Caco-2 (cell line): ENCODE data around the gene RAB6D. TPM values are rescaled to one million over a fixed set of nuclear protein-coding genes. Genes with fewer than 3 reads are reported as not detected.
"Not testable (repeated sequence)": the region's sequence is repeated elsewhere in the genome, so short reads cannot be mapped to it uniquely, and the experiment has no call there.

Source experiments
- BruUV-seq: library from RNA; stranded (reverse); fragments of 400-500 nt; replicated peaks from 2 replicates; lab custom pipeline; 2021; lab: Mats Ljungman, UMichigan
- CTCF ChIA-PET: fragments of 300-600 bp; sonication (Branson Sonifier 250); formaldehyde crosslinking; loops from one replicate; lab custom pipeline; 2022; ENCODE audit warnings: antibody characterized with exemption; lab: Charles Lee
- POLR2A ChIA-PET: fragments of 300-600 bp; sonication (Branson Sonifier 250); formaldehyde crosslinking; loops from one replicate; lab custom pipeline; 2022; ENCODE audit warnings: antibody characterized with exemption; lab: Charles Lee
- DNase-seq, 2 experiments: peaks; one replicate each; pipeline versions ENCODE4 v3.0.0 to v3.0.0-alpha.2; 2020 to 2022
- H3K27me3 ChIP-seq: replicated peaks from 2 replicates; pipeline ENCODE4 v1.6.0; 2011; ENCODE audit warnings: low read length; ENCODE audit not compliant: control insufficient read depth, insufficient read depth
- H3K36me3 ChIP-seq: 2 replicates; pipeline ENCODE4 v1.5.1; 2011; ENCODE audit warnings: low read length; ENCODE audit not compliant: control insufficient read depth, insufficient read depth
- H3K4me1 ChIP-seq: fragments of 250-450 bp; sonication (Bioruptor Pico); 2 replicates; pipeline ENCODE4 v1.5.1; 2020; ENCODE audit warnings: mild to moderate bottlenecking
- H3K4me3 ChIP-seq: 2 replicates; pipeline ENCODE4 v1.5.1; 2011; ENCODE audit warnings: low read depth, mild to moderate bottlenecking, control low read depth, low read length
- H3K9me3 ChIP-seq: fragments of 250-450 bp; sonication (Bioruptor Pico); 2 replicates; pipeline ENCODE4 v1.5.1; 2020; ENCODE audit warnings: mild to moderate bottlenecking, moderate library complexity
- H3K27ac Mint-ChIP-seq: one replicate; pipeline ENCODE4 v1.8.0; 2022; ENCODE audit warnings: mixed read lengths; ENCODE audit not compliant: unreplicated experiment
- H3K27me3 Mint-ChIP-seq: one replicate; pipeline ENCODE4 v1.8.0; 2022; ENCODE audit warnings: mixed read lengths; ENCODE audit not compliant: insufficient read depth, unreplicated experiment
- H3K36me3 Mint-ChIP-seq: one replicate; pipeline ENCODE4 v1.8.0; 2022; ENCODE audit warnings: mild to moderate bottlenecking, mixed read lengths; ENCODE audit not compliant: insufficient read depth, unreplicated experiment
- H3K4me1 Mint-ChIP-seq: one replicate; pipeline ENCODE4 v1.8.0; 2022; ENCODE audit warnings: low read depth, mixed read lengths; ENCODE audit not compliant: unreplicated experiment
- H3K4me3 Mint-ChIP-seq: one replicate; pipeline ENCODE4 v1.8.0; 2022; ENCODE audit warnings: mild to moderate bottlenecking, moderate library complexity, mixed read lengths; ENCODE audit not compliant: unreplicated experiment
- H3K9me3 Mint-ChIP-seq: one replicate; pipeline ENCODE4 v1.8.0; 2022; ENCODE audit warnings: mixed read lengths; ENCODE audit not compliant: unreplicated experiment
- CTCF ChIP-seq, 2 experiments: fragments of 200-600 bp in 1 of 2; IDR thresholded peaks; 1 replicate in 1 of 2; 2 replicates in 1 of 2; pipeline versions ENCODE4 v1.5.1 to v1.8.0; 2011 to 2022; ENCODE audit warnings: antibody characterized with exemption in 1 of 2, control low read depth in 1 of 2, inconsistent platforms in 1 of 2, low read depth in 1 of 2, low read length in 1 of 2, mild to moderate bottlenecking in 1 of 2, moderate library complexity in 1 of 2; ENCODE audit not compliant: insufficient read depth in 1 of 2, severe bottlenecking in 1 of 2, unreplicated experiment in 1 of 2
- intact Hi-C: fragments of 100-400 bp; cut with micrococcal nuclease; formaldehyde crosslinking; loops from one replicate; pipeline ENCODE4 v1.10.0; 2022; ENCODE audit not compliant: unreplicated experiment
- total RNA-seq: library from RNA; stranded (reverse); gene quantifications from 2 replicates; pipeline ENCODE4 v1.2.3, GENCODE V29; 2022

Gene RAB6D
- total RNA-seq, 1 experiment from 2014 or later, result 0.39 TPM

- Mint-ChIP-seq H3K27ac (no peak overlapping the region), H3K9me3 (no peaks in the 10 kb centered on the region), H3K36me3 (no peaks in the 10 kb centered on the region), H3K4me1 (no peaks in the 10 kb centered on the region), H3K27me3 (peaks cover 9% of the 10 kb centered on the region), H3K4me3 (no peak overlapping the region)
- intact Hi-C loops, result no loop called here
- no peaks in the 10 kb centered on the region for H3K36me3 ChIP-seq
- ChIA-PET CTCF (no interaction called here), POLR2A (no interaction called here)
- no peak overlapping the region for H3K4me3 ChIP-seq
- H3K9me3 ChIP-seq, result no peaks in the 10 kb centered on the region
- H3K27me3 ChIP-seq, result no peaks in the 10 kb centered on the region; the same call in 1 of the 2 replicates
- no peaks in the 10 kb centered on the region for H3K4me1 ChIP-seq
- no peak for DNase-seq
- BruUV-seq, result no TSS peak
- TF ChIP-seq CTCF (IDR thresholded peaks at IDR 0.05; ENCODE audit: insufficient read depth in 1 of 2, low read depth in 1 of 2, low read length in 1 of 2, severe bottlenecking in 1 of 2, unreplicated experiment in 1 of 2), result no peak
Measured at GRCh38 chr2:131389657-131390056, 25.7 kb upstream of the RAB6D start.

- H3K9me3 Mint-ChIP-seq, H3K4me1 Mint-ChIP-seq, CTCF ChIA-PET, intact Hi-C loops, H3K4me3 ChIP-seq, H3K27me3 ChIP-seq, H3K27ac Mint-ChIP-seq, H3K4me3 Mint-ChIP-seq, H3K9me3 ChIP-seq, BruUV-seq, POLR2A ChIA-PET, H3K36me3 ChIP-seq, DNase-seq, H3K27me3 Mint-ChIP-seq, H3K4me1 ChIP-seq, H3K36me3 Mint-ChIP-seq: not testable (repeated sequence)
Measured at GRCh38 chr2:131388834-131389233, 24.9 kb upstream of the RAB6D start.

GRCh38 chr2:131373111-131373510, 9.1 kb upstream of the RAB6D start:
- H3K27ac Mint-ChIP-seq, BruUV-seq, H3K36me3 Mint-ChIP-seq, H3K9me3 Mint-ChIP-seq, POLR2A ChIA-PET, H3K4me3 ChIP-seq, CTCF ChIA-PET, H3K36me3 ChIP-seq, H3K4me1 ChIP-seq, H3K27me3 ChIP-seq, H3K4me3 Mint-ChIP-seq, H3K4me1 Mint-ChIP-seq, DNase-seq, H3K27me3 Mint-ChIP-seq, H3K9me3 ChIP-seq, intact Hi-C loops: not testable (repeated sequence)

- intact Hi-C loops, result no loop called here
- POLR2A ChIA-PET, result no interaction called here
- CTCF ChIA-PET, result no interaction called here
- Histone ChIP-seq H3K9me3 (peaks cover 3% of the 10 kb centered on the region; the same call in 1 of the 2 replicates), H3K4me1 (peaks cover 4% of the 10 kb centered on the region), H3K4me3 (no peak overlapping the region), H3K36me3 (no peaks in the 10 kb centered on the region), H3K27me3 (no peaks in the 10 kb centered on the region)
- no peaks in the 10 kb centered on the region for H3K4me1 Mint-ChIP-seq
- H3K36me3 Mint-ChIP-seq, result no peaks in the 10 kb centered on the region
- peaks cover 12% of the 10 kb centered on the region for H3K27me3 Mint-ChIP-seq
- no peak overlapping the region for H3K27ac Mint-ChIP-seq
- DNase-seq, result no peak
- no peak for TF ChIP-seq CTCF (IDR thresholded peaks at IDR 0.05; ENCODE audit: insufficient read depth in 1 of 2, low read depth in 1 of 2, low read length in 1 of 2, severe bottlenecking in 1 of 2, unreplicated experiment in 1 of 2)
- no peak overlapping the region for H3K4me3 Mint-ChIP-seq
- no TSS peak for BruUV-seq
- H3K9me3 Mint-ChIP-seq, result no peaks in the 10 kb centered on the region
Measured at GRCh38 chr2:131369954-131370353, 6.0 kb upstream of the RAB6D start.

- H3K4me3 ChIP-seq, H3K36me3 ChIP-seq, POLR2A ChIA-PET, H3K4me1 Mint-ChIP-seq, BruUV-seq, H3K9me3 ChIP-seq, intact Hi-C loops, CTCF ChIA-PET, H3K9me3 Mint-ChIP-seq, H3K36me3 Mint-ChIP-seq, H3K27ac Mint-ChIP-seq, H3K27me3 ChIP-seq, H3K4me3 Mint-ChIP-seq, H3K4me1 ChIP-seq: not testable (repeated sequence)
- DNase-seq, result peak; percentile 63 to 80
- peaks cover 13% of the 10 kb centered on the region for H3K27me3 Mint-ChIP-seq
Measured at GRCh38 chr2:131368493-131369066, 4.6 kb upstream of the RAB6D start.
